Stimulated activated CD4-positive, alpha-beta T cell treated with anti-CD3 and anti-CD28 coated beads, Interleukin-12 subunit alpha, Interleukin-12 subunit beta, amount 100 ng/mL, for 48 hours (primary cell): ENCODE measurements around the gene RRP7A.
A peak's percentile ranks its signal among the peaks of the same experiment; 100 is the strongest.
"Not testable (repeated sequence)": the region's sequence is repeated elsewhere in the genome, so short reads cannot be mapped to it uniquely, and the experiment has no call there.

ENCODE experiments used
- DNase-seq, 3 donors: peaks; one replicate each; pipeline ENCODE4 v3.0.0-alpha.2; 2020; ENCODE audit warnings: low read depth in 2 of 3, low spot score in 1 of 3

Gene RRP7A

GRCh38 chr22:42500161-42500835 is 19.3 kb downstream of the RRP7A start:
- DNase-seq: peak; percentile 75 to 81 (median 81)

GRCh38 chr22:42499773-42500160 is 19.8 kb downstream of the RRP7A start:
- DNase-seq: not testable (repeated sequence)

DNA sequence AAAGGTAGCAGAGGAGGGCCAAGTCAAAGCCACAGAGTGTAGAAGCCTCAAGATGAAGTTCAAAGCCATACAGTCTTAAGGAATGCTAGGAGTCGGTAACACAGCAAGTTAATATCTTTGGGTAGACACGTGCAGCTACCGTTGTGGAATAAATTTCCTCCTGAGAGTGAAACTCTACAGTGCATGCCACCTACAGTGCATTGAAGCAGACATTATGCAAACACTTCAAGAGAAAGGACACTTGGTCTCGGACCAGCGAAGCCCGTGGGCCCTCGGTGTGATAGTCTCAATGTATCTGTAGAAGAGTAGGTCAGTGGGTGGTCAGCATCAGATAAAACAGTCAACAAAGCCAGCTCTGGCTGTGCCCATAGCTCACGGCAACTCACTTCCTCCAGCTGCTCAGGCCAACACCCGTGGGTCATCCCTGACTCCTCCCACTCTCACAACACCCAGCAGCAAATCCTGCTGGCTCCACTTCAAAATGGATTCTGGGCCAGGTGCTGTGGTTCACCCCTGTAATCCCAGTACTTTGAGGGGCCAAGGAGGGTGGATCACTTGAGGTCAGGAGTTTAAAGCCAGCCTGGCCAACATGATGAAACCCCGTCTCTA is 24.0 kb downstream of the RRP7A start:
- DNase-seq: not testable (repeated sequence)

DNA sequence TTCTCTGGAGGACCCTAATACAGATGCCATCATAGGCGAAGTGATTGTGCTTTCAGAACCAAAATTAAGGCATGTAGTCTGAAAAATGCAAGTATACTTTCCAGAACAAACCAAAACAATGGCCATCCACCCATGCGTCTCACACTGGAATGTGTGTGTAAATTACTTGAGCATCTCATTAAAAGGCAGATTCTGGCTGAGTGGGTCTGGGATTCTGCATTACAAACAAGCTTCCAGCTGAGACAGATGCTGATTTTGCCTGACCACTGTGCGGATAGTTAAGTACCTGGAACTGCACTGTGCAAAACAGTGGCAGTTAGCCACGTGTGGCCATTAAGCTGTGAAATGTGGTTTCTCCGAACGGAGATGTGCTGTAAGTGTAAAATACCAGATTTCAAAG is 26.2 kb downstream of the RRP7A start:
- DNase-seq: no peak

GRCh38 chr22:42492323-42492690 is 27.3 kb downstream of the RRP7A start:
- no peak for DNase-seq

GRCh38 chr22:42490243-42490832 is 29.3 kb downstream of the RRP7A start:
- DNase-seq: no peak

GRCh38 chr22:42489000-42489399 is 30.6 kb downstream of the RRP7A start:
- no peak for DNase-seq

DNA sequence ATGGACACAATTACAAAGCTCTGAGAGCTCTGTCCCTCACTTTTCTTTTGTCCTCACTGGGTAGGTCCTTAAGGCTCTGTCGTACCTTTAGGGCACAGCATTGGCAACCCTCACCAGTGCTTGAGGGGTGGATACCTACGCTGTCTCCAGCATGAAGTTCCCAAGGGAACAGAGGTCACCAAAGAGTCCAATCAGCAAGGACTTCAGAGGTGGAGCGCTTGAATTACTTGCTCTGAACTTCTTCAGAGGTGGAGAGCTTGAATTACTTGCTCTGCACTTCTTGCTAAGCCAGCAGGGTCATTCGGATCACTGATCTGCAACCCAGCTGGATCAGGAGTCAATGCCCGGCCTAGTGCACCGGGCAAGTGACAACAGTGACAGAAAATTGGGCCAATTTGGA is 35.1 kb downstream of the RRP7A start:
- no peak for DNase-seq

- DNase-seq: not testable (repeated sequence)
Observed at GRCh38 chr22:42483610-42484223, 35.9 kb downstream of the RRP7A start.

GRCh38 chr22:42475122-42475521 is 44.5 kb downstream of the RRP7A start:
- no peak for DNase-seq

- peak in 1 of 3 donors; percentile 26 for DNase-seq
Observed at GRCh38 chr22:42473484-42474193, 46.0 kb downstream of the RRP7A start.

DNA sequence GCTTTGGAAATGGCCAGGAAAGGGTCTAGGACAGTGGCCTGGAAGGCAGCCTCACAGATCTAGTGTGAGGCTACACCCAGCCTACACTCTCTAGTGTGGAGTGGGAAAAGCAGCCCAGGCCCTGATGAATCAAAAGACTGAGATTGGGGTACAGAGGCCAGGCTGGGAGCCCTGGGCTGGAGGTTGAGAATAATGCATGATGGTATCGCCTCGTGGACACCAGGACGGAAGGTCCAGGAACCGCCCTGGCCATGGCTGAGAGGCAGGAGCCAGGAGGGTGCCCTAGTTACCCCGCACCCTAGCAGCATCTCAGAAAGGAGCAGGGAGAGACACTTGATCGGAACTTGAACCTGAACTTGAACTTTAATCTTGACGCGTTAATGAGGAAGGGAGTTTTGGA is 46.9 kb downstream of the RRP7A start:
- DNase-seq: no peak

DNA sequence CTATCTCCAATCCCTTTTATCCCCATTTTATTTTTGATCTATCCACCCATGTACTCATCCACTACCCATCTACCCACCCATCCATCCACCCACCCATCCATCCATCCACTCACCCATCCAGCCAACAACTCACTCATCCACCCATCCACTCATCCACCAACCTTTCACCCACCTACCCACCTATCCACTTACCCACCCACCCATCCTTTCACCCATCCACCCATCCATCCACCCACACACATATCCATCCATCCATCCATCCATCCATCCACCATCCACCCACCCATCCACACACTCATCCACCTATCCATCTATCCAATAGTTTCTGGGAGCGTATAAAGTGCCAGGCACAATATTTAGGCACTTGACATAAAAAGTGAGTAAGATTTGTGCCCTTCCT is 48.2 kb downstream of the RRP7A start:
- no peak for DNase-seq

- no peak for DNase-seq
Observed at GRCh38 chr22:42470366-42471082, 49.1 kb downstream of the RRP7A start.

DNA sequence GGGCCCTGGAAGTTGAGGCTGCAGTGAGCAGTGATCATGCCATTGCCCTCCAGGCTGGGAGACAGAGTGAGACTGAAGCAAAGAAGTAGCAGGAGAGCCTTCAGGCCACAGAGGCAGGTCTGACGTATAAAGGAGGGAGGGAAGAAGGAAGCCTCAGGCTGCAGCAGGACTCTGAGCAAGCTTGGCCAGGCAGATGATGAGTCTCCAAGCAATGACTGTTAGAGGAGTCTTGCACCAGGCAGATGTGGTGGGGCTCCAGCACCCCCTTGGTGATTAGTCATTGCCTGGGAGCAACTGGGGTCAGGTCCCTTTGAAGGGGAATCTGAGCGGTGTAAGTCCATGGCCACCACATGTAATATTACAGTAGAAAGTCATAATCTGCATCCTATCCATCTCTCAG is 50.8 kb downstream of the RRP7A start:
- DNase-seq: no peak

DNA sequence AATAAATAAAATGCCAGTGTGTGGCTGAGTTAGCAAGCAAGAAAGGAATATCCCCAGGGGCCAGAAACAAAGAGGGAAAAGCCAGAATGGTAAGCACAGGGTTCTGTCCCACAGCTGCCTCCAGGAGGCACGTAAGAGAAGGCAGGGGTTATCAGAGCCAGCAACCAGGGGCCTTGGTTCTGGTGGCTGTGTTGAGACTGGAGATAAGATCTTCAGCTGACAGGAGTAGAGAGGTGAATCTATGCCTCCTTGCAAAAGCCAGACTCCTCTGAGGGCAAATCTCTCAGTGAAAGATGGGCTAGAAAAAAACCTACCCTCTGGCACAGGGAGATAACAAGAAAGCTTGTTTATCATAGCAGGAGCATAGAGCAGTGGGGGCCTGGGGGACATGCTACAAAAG is 57.6 kb downstream of the RRP7A start:
- DNase-seq: no peak

DNA sequence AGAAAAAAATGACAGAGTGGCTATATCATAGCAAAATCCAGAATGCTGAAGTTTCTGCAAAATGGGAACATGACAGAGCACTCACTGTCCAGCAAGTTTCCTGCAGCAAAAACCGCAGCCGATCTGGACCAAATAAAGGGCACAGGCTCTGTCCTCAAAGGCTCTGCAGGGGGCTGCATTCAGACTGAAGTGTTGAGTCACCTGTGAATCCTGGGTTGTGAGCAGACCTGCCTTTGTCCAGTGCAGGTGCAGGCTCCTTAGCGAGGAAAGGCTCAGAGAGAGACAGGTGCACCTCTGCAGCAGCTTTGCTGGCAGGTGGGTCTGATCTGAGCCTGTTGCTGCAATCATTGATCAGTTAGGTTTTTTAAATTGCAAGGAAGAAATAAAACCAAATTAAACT is 58.1 kb downstream of the RRP7A start:
- DNase-seq: no peak
